Ovary (tissue), 9 donors: ENCODE measurements around the gene MAST3. TPM values are rescaled to one million over a fixed set of nuclear protein-coding genes. Genes with fewer than 3 reads are reported as not detected.

Source experiments
- DNase-seq, 5 donors: peaks; one replicate each; pipeline ENCODE4 v3.0.0-alpha.2; 2019 to 2020
- H3K27ac ChIP-seq, 2 donors: fragments of 200-600 bp; one replicate each; pipeline versions ENCODE4 v1.5.1 to v1.8.0; 2019 to 2022
- H3K27me3 ChIP-seq: fragments of 200-600 bp; one replicate; pipeline ENCODE4 v1.8.0; 2022
- H3K36me3 ChIP-seq: fragments of 200-600 bp; sonication (generic); one replicate; pipeline ENCODE4 v1.5.1; 2019
- H3K4me1 ChIP-seq: one replicate; pipeline ENCODE4 v1.8.1; 2013; ENCODE audit warnings: mild to moderate bottlenecking, moderate library complexity; ENCODE audit not compliant: insufficient read depth
- H3K4me3 ChIP-seq: fragments of 200-600 bp; sonication (generic); one replicate; pipeline ENCODE4 v1.5.1; 2017
- H3K9me3 ChIP-seq, 2 donors: fragments of 200-600 bp in 1 of 2; sonication (generic) in 1 of 2; one replicate each; pipeline versions ENCODE4 v1.5.1 to v1.8.1; 2013 to 2019; ENCODE audit warnings: mild to moderate bottlenecking in 1 of 2, moderate library complexity in 1 of 2
- EP300 ChIP-seq: sonication (generic); formaldehyde crosslinking; IDR thresholded peaks from one replicate; pipeline ENCODE4 v1.6.1; 2017; ENCODE audit warnings: antibody characterized with exemption
- POLR2A ChIP-seq: fragments of 450-650 bp; IDR thresholded peaks from one replicate; pipeline ENCODE4 v1.6.1; 2017; ENCODE audit warnings: antibody characterized with exemption, mild to moderate bottlenecking, moderate library complexity
- WGBS, 3 donors: extraction: QIAGEN DNeasy Blood & Tissue Kit in 1 of 3; methylation state at CpG; one replicate each; pipeline versions ENCODE4 v1.1.5 to v1.1.7; 2013 to 2017; 5-methylcytosine and 5-hydroxymethylcytosine counted together
- intact Hi-C, 4 donors: fragments of 100-400 bp; cut with DNase I; formaldehyde crosslinking; loops; one replicate each; pipeline versions ENCODE4 v1.11.0 to v1.15.1; 2022 to 2023
- polyA plus RNA-seq, 2 donors: library from polyadenylated mRNA; stranded (reverse); fragments of 200-250 nt in 1 of 2; fragments of 350-450 nt in 1 of 2; fragmentation: Illumina TruSeq in 1 of 2; extraction: RNeasy Lipid Tissue Mini Kit (QIAGEN cat#74804) in 1 of 2; gene quantifications; one replicate each; pipeline ENCODE4 v1.2.3, GENCODE V29; 2013 to 2014
- total RNA-seq, 7 donors: library from RNA; depleted of rRNA in 2 of 7; stranded (reverse); fragments of >200 nt in 2 of 7; fragmentation: NEBNext Ultra II Directional in 3 of 7; extraction: Animal tissue kit (Norgen Biotek cat#: 25700) in 3 of 7; gene quantifications; one replicate each; pipeline versions ENCODE4 v1.1.0 to v1.2.4, GENCODE V29; 2016 to 2023
- TF ChIP-seq, protein P1 (sequence below), 3 donors: fragments of 450-650 bp in 2 of 3; fragments of 200-600 bp in 1 of 3; IDR thresholded peaks; one replicate each; pipeline versions ENCODE4 v1.5.1 to v1.8.0; 2016 to 2022; ENCODE audit warnings: antibody characterized with exemption in 3 of 3, mild to moderate bottlenecking in 1 of 3
- donor health status: DM: no; HTN: no; CAD: no; lungs with moderate emphysema.
- donor health status: DM: no; HTN: no; CAD: no.
- donor health status: Bipolar disorder and iron deficiency.
- donor health status: DM: yes; HTN: yes; CAD: no.
- donor health status: DM: no; HTN: no; CAD: no.
- donor health status: DM: yes; HTN: yes; CAD: no.

The MAST3 gene
- total and polyA plus RNA-seq, 9 donors: 2.4 to 12.2 (median 9.9) TPM

GRCh38 chr19:18160971-18161635 is 63.5 kb downstream of the MAST3 start:
- Histone ChIP-seq H3K4me3 (peak overlapping the region; percentile 37), H3K36me3 (no peaks in the 10 kb centered on the region), H3K9me3 (no peaks in the 10 kb centered on the region), H3K4me1 (peaks cover 17% of the 10 kb centered on the region), H3K27ac (peak overlapping the region; percentile 39 to 69), H3K27me3 (no peaks in the 10 kb centered on the region)
- DNase-seq: peak; percentile 66 to 86 (median 80)
- 0 to 3% (median 2%) methylated on average over 11 to 66 of the region's 66 CpGs for WGBS, 3 donors
- intact Hi-C loops: loop anchor here in 2 of 4 donors (5.0 to 10.0 kb wide), 2 partner anchors 44 to 46 kb away; no protein-coding TSS in a partner anchor
- no peak for TF ChIP-seq EP300
- TF ChIP-seq, protein P1, sequence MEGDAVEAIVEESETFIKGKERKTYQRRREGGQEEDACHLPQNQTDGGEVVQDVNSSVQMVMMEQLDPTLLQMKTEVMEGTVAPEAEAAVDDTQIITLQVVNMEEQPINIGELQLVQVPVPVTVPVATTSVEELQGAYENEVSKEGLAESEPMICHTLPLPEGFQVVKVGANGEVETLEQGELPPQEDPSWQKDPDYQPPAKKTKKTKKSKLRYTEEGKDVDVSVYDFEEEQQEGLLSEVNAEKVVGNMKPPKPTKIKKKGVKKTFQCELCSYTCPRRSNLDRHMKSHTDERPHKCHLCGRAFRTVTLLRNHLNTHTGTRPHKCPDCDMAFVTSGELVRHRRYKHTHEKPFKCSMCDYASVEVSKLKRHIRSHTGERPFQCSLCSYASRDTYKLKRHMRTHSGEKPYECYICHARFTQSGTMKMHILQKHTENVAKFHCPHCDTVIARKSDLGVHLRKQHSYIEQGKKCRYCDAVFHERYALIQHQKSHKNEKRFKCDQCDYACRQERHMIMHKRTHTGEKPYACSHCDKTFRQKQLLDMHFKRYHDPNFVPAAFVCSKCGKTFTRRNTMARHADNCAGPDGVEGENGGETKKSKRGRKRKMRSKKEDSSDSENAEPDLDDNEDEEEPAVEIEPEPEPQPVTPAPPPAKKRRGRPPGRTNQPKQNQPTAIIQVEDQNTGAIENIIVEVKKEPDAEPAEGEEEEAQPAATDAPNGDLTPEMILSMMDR (IDR thresholded peaks at IDR 0.05): peak; percentile 30 to 82 (median 64)
- no peak for TF ChIP-seq POLR2A

- peak in 1 of 5 donors; percentile 51 for DNase-seq
- peaks cover 16% of the 10 kb centered on the region for H3K4me1 ChIP-seq
- 34 to 55% (median 37%) methylated on average over 18 to 19 of the region's 19 CpGs for whole genome bisulfite sequencing, 3 donors
- no peaks in the 10 kb centered on the region for H3K36me3 ChIP-seq
- TF ChIP-seq EP300: no peak
- TF ChIP-seq, protein P1 (IDR thresholded peaks at IDR 0.05): no peak
- TF ChIP-seq POLR2A: no peak
- no peak overlapping the region for H3K27ac ChIP-seq
- no peaks in the 10 kb centered on the region for H3K9me3 ChIP-seq
- no peaks in the 10 kb centered on the region for H3K27me3 ChIP-seq
- intact Hi-C loops: loop anchor here in 2 of 4 donors (5.0 to 10.0 kb wide), 2 partner anchors 44 to 47 kb away; no protein-coding TSS in a partner anchor
- peak overlapping the region; percentile 37 for H3K4me3 ChIP-seq
Observed at GRCh38 chr19:18161636-18162002, 64.0 kb downstream of the MAST3 start.

- WGBS, 3 donors: 95 to 97% (median 97%) methylated on average over 7 of the region's 7 CpGs
- H3K27me3 ChIP-seq: no peaks in the 10 kb centered on the region
- no peak overlapping the region for H3K27ac ChIP-seq
- H3K9me3 ChIP-seq: no peaks in the 10 kb centered on the region
- no peak overlapping the region for H3K4me3 ChIP-seq
- intact Hi-C loops: loop anchor here in 2 of 4 donors (5.0 to 10.0 kb wide), 2 partner anchors 47 to 49 kb away; no protein-coding TSS in a partner anchor
- peaks cover 9% of the 10 kb centered on the region for H3K4me1 ChIP-seq
- TF ChIP-seq POLR2A (no peak), EP300 (no peak)
- TF ChIP-seq, protein P1 (IDR thresholded peaks at IDR 0.05): no peak
- DNase-seq: no peak
- no peaks in the 10 kb centered on the region for H3K36me3 ChIP-seq
Observed at GRCh38 chr19:18164072-18164471, 66.5 kb downstream of the MAST3 start.

- no peak overlapping the region for H3K27ac ChIP-seq
- H3K9me3 ChIP-seq: no peaks in the 10 kb centered on the region
- DNase-seq: no peak
- peaks cover 11% of the 10 kb centered on the region for H3K4me1 ChIP-seq
- WGBS, 3 donors: 94 to 96% (median 95%) methylated on average over 15 of the region's 15 CpGs
- H3K4me3 ChIP-seq: no peak overlapping the region
- intact Hi-C loops: loop anchor here in 1 of 4 donors (10.0 kb wide), 1 partner anchor 51 kb away; no protein-coding TSS in a partner anchor
- H3K27me3 ChIP-seq: no peaks in the 10 kb centered on the region
- TF ChIP-seq EP300: no peak
- no peak for TF ChIP-seq POLR2A
- TF ChIP-seq, protein P1 (IDR thresholded peaks at IDR 0.05): no peak
- H3K36me3 ChIP-seq: no peaks in the 10 kb centered on the region
Observed at GRCh38 chr19:18165794-18166544, 68.4 kb downstream of the MAST3 start.
